IMR-90 (cell line): ENCODE data around the gene TAF4B. TPM values are rescaled to one million over a fixed set of nuclear protein-coding genes. Genes with fewer than 3 reads are reported as not detected.

Source experiments
- ATAC-seq: fragments of 200-7000 bp; cut with Tn5 transposase; 2 replicates; pipeline ENCODE4 v1.9.1; 2020; ENCODE audit warnings: low read depth, mild to moderate bottlenecking, moderate library complexity
- BruUV-seq: library from RNA; stranded (reverse); fragments of 400-500 nt; replicated peaks from 2 replicates; lab custom pipeline; 2021; lab: Mats Ljungman, UMichigan
- CTCF ChIA-PET: fragments of 300-600 bp; formaldehyde crosslinking; extraction: SDS; loops from one replicate; lab custom pipeline; 2021; ENCODE audit warnings: antibody characterized with exemption; lab: Yijun Ruan, JAX
- POLR2A ChIA-PET: fragments of 300-600 bp; sonication (Branson Sonifier 250); formaldehyde crosslinking; loops from one replicate; lab custom pipeline; 2022; ENCODE audit warnings: antibody characterized with exemption; ENCODE audit not compliant: unreplicated experiment; lab: Charles Lee
- DNase-seq: peaks from one replicate; pipeline ENCODE4 v3.0.0; 2013
- H2AFZ ChIP-seq: replicated peaks from 2 replicates; pipeline ENCODE3; 2013; ENCODE audit warnings: low read length, mild to moderate bottlenecking; ENCODE audit not compliant: poor library complexity
- H2AK5ac ChIP-seq: 2 replicates; pipeline ENCODE4 v1.6.1; 2013; ENCODE audit warnings: low read depth, low read length, inconsistent platforms
- H2AK9ac ChIP-seq: replicated peaks from 2 replicates; pipeline ENCODE3; 2013; ENCODE audit warnings: mild to moderate bottlenecking, low read depth, low read length, moderate library complexity; ENCODE audit not compliant: poor library complexity
- H2BK120ac ChIP-seq: 2 replicates; pipeline ENCODE4 v1.6.1; 2013; ENCODE audit warnings: low read depth, low read length, inconsistent platforms
- H2BK15ac ChIP-seq: 3 replicates; pipeline ENCODE4 v1.6.1; 2013; ENCODE audit warnings: low read depth, low read length, inconsistent platforms
- H2BK20ac ChIP-seq: 2 replicates; pipeline ENCODE4 v1.6.1; 2013; ENCODE audit warnings: low read depth, mild to moderate bottlenecking, inconsistent platforms, low read length, moderate library complexity
- H2BK5ac ChIP-seq: 2 replicates; pipeline ENCODE4 v1.6.1; 2013; ENCODE audit warnings: mild to moderate bottlenecking, low read depth, low read length, inconsistent platforms; ENCODE audit not compliant: poor library complexity, severe bottlenecking
- H3K14ac ChIP-seq: replicated peaks from 2 replicates; pipeline ENCODE4 v1.6.1; 2013; ENCODE audit warnings: low read depth, low read length, inconsistent platforms
- H3K18ac ChIP-seq: 2 replicates; pipeline ENCODE4 v1.6.1; 2013; ENCODE audit warnings: low read depth, low read length, control low read depth
- H3K23ac ChIP-seq: 2 replicates; pipeline ENCODE4 v1.6.1; 2013; ENCODE audit warnings: low read depth, low read length, inconsistent platforms
- H3K27ac ChIP-seq: 2 replicates; pipeline ENCODE4 v1.5.1; 2013; ENCODE audit warnings: mild to moderate bottlenecking, control low read depth, low read length; ENCODE audit not compliant: insufficient read depth
- H3K27me3 ChIP-seq: 2 replicates; pipeline ENCODE4 v1.6.1; 2013; ENCODE audit warnings: low read length; ENCODE audit not compliant: control insufficient read depth, insufficient read depth
- H3K36me3 ChIP-seq: 2 replicates; pipeline ENCODE4 v1.6.1; 2013; ENCODE audit warnings: low read length, mixed read lengths; ENCODE audit not compliant: control insufficient read depth, insufficient read depth
- H3K4ac ChIP-seq: 2 replicates; pipeline ENCODE4 v1.6.1; 2013; ENCODE audit warnings: low read depth, low read length, inconsistent platforms
- H3K4me1 ChIP-seq: 2 replicates; pipeline ENCODE4 v1.6.1; 2013; ENCODE audit warnings: low read length, mixed read lengths; ENCODE audit not compliant: control insufficient read depth, insufficient read depth
- H3K4me2 ChIP-seq: 2 replicates; pipeline ENCODE4 v1.6.1; 2013; ENCODE audit warnings: low read depth, mild to moderate bottlenecking, control low read depth, low read length, moderate library complexity
- H3K4me3 ChIP-seq: 2 replicates; pipeline ENCODE4 v1.5.1; 2013; ENCODE audit warnings: low read depth, mild to moderate bottlenecking, control low read depth, low read length, moderate library complexity; ENCODE audit not compliant: insufficient read depth
- H3K56ac ChIP-seq: 2 replicates; pipeline ENCODE4 v1.6.1; 2013; ENCODE audit warnings: low read length, inconsistent platforms; ENCODE audit not compliant: insufficient read depth; ENCODE audit errors: extremely low read depth
- H3K79me1 ChIP-seq, 2 experiments: 2 replicates each; pipeline ENCODE4 v1.6.1; 2013; ENCODE audit warnings: low read length in 2 of 2, inconsistent platforms in 1 of 2, low read depth in 1 of 2
- H3K9ac ChIP-seq: 2 replicates; pipeline ENCODE4 v1.6.1; 2013; ENCODE audit warnings: low read depth, low read length, control low read depth
- H3K9me1 ChIP-seq: 2 replicates; pipeline ENCODE4 v1.6.1; 2013; ENCODE audit warnings: low read length, inconsistent platforms; ENCODE audit not compliant: insufficient read depth
- H3K9me3 ChIP-seq: 2 replicates; pipeline ENCODE4 v1.6.1; 2013; ENCODE audit warnings: low read length; ENCODE audit not compliant: control insufficient read depth, insufficient read depth
- H4K20me1 ChIP-seq: 2 replicates; pipeline ENCODE4 v1.6.1; 2013; ENCODE audit warnings: low read length, inconsistent platforms; ENCODE audit not compliant: insufficient read depth
- H4K5ac ChIP-seq: 2 replicates; pipeline ENCODE4 v1.6.1; 2013; ENCODE audit warnings: mild to moderate bottlenecking, low read depth, low read length, control low read depth
- H4K8ac ChIP-seq, 2 experiments: 2 replicates each; pipeline ENCODE4 v1.6.1; 2013; ENCODE audit warnings: low read depth in 2 of 2, low read length in 2 of 2, control low read depth in 1 of 2, inconsistent platforms in 1 of 2
- H4K91ac ChIP-seq: 2 replicates; pipeline ENCODE4 v1.6.1; 2013; ENCODE audit warnings: low read depth, low read length, inconsistent platforms; ENCODE audit not compliant: insufficient read depth
- BHLHE40 ChIP-seq: fragments of 150-350 bp; IDR thresholded peaks from 2 replicates; pipeline ENCODE4 v1.6.1; 2016; ENCODE audit warnings: mild to moderate bottlenecking, low read depth, low read length
- CEBPB ChIP-seq: IDR thresholded peaks from 2 replicates; pipeline ENCODE4 v1.6.1; 2012; ENCODE audit warnings: low read depth, low read length, improper control_type of control experiment
- CHD1 ChIP-seq: IDR thresholded peaks from 2 replicates; pipeline ENCODE4 v1.6.1; 2012; ENCODE audit warnings: low read depth, low read length, improper control_type of control experiment
- ELK1 ChIP-seq: fragments of 150-350 bp; IDR thresholded peaks from 2 replicates; pipeline ENCODE4 v1.6.1; 2016; ENCODE audit warnings: low read depth, mild to moderate bottlenecking, low read length, moderate library complexity, borderline replicate concordance
- FOS ChIP-seq: fragments of 150-350 bp; IDR thresholded peaks from 2 replicates; pipeline ENCODE4 v1.6.1; 2016; ENCODE audit warnings: low read depth, low read length
- MAFK ChIP-seq: IDR thresholded peaks from 2 replicates; pipeline ENCODE4 v1.6.1; 2012; ENCODE audit warnings: low read depth, low read length, improper control_type of control experiment
- MAZ ChIP-seq: IDR thresholded peaks from 2 replicates; pipeline ENCODE4 v1.6.1; 2012; ENCODE audit warnings: low read depth, mild to moderate bottlenecking, low read length, improper control_type of control experiment, moderate library complexity, borderline replicate concordance
- MXI1 ChIP-seq: IDR thresholded peaks from 2 replicates; pipeline ENCODE4 v1.6.1; 2012; ENCODE audit warnings: low read depth, mild to moderate bottlenecking, low read length, moderate library complexity, borderline replicate concordance
- RAD21 ChIP-seq: IDR thresholded peaks from 2 replicates; pipeline ENCODE4 v1.6.1; 2012; ENCODE audit warnings: low read length, improper control_type of control experiment
- RCOR1 ChIP-seq: IDR thresholded peaks from 2 replicates; pipeline ENCODE4 v1.6.1; 2012; ENCODE audit warnings: mild to moderate bottlenecking, low read length, improper control_type of control experiment; ENCODE audit not compliant: insufficient replicate concordance
- SMC3 ChIP-seq: fragments of 150-350 bp; IDR thresholded peaks from 2 replicates; pipeline ENCODE4 v1.6.1; 2016; ENCODE audit warnings: low read depth, mild to moderate bottlenecking, antibody characterized with exemption, low read length, moderate library complexity
- WGBS, 2 experiments: methylation state at CpG; one replicate each; pipeline versions ENCODE4 v1.1.5 to v1.1.7; 2013; ENCODE audit warnings: missing lambda C conversion rate in 2 of 2; ENCODE audit not compliant: insufficient read length in 1 of 2; ENCODE audit errors: extremely low coverage in 2 of 2; 5-methylcytosine and 5-hydroxymethylcytosine counted together
- dilution Hi-C: fragments of 300-500 bp; cut with HindIII; formaldehyde crosslinking; loops from one replicate; pipeline ENCODE4 v1.14.3; 2018; ENCODE audit warnings: low sequenced_read_pairs; ENCODE audit not compliant: unreplicated experiment
- in situ Hi-C: fragments of 300-500 bp; cut with MboI; formaldehyde crosslinking; loops from 3 replicates; pipeline ENCODE4 v1.14.3; 2019; ENCODE audit warnings: low sequenced_read_pairs, inconsistent platforms, mixed read lengths
- intact Hi-C: fragments of 100-400 bp; cut with micrococcal nuclease; formaldehyde crosslinking; loops from 2 replicates; pipeline ENCODE4 v1.10.0; 2022
- polyA plus RNA-seq, 3 experiments: library from polyadenylated mRNA; depleted of rRNA; stranded (reverse); fragments of >200 nt; gene quantifications; 2 replicates each; pipeline ENCODE4 v1.2.3, GENCODE V29; 2012; ENCODE audit warnings: low replicate concordance in 1 of 3
- total RNA-seq: library from RNA; depleted of rRNA; stranded (reverse); fragments of >200 nt; gene quantifications from 2 replicates; pipeline ENCODE4 v1.2.3, GENCODE V29; 2012

The TAF4B gene
- total and polyA plus RNA-seq, 2 of the 4 experiments (the other 2 are of a cell fraction) = 0.38 to 1.1 TPM

GRCh38 chr18:26290385-26290784, 64.1 kb downstream of the TAF4B start:
- DNase-seq = no peak
- POLR2A ChIA-PET = no interaction called here
- Histone ChIP-seq H4K8ac (no peak overlapping the region), H3K9me3 (no peaks in the 10 kb centered on the region), H2BK20ac (no peak overlapping the region), H3K4me2 (no peak overlapping the region), H3K4me1 (no peaks in the 10 kb centered on the region), H3K18ac (no peak overlapping the region), H4K91ac (no peak overlapping the region), H3K9me1 (no peaks in the 10 kb centered on the region), H2BK5ac (no peak overlapping the region), H4K20me1 (no peaks in the 10 kb centered on the region), H3K14ac (no peak overlapping the region), H3K27ac (no peak overlapping the region), H3K23ac (no peak overlapping the region), H2BK15ac (no peak overlapping the region), H3K56ac (no peak overlapping the region), H2AK5ac (no peak overlapping the region), H2BK120ac (no peak overlapping the region), H3K4me3 (no peak overlapping the region), H3K36me3 (no peaks in the 10 kb centered on the region), H3K27me3 (no peaks in the 10 kb centered on the region), H2AFZ (no peak overlapping the region), H3K4ac (no peak overlapping the region), H3K79me1 (no peaks in the 10 kb centered on the region), H3K9ac (no peak overlapping the region), H2AK9ac (no peak overlapping the region), H4K5ac (no peak overlapping the region)
- CTCF ChIA-PET = no interaction called here
- 25% methylated on average over 1 of the region's 3 CpGs; no CpG with 5 or more reads in 1 of the 2 experiments for WGBS, 2 experiments
- TF ChIP-seq RCOR1 (no peak), RAD21 (no peak), FOS (no peak), MAZ (no peak), BHLHE40 (no peak), SMC3 (no peak), ELK1 (no peak), CHD1 (no peak), CEBPB (no peak), MXI1 (no peak), MAFK (no peak)
- dilution Hi-C loops = no loop called here
- ATAC-seq = no peak
- intact Hi-C loops = no loop called here
- no TSS peak for BruUV-seq
- in situ Hi-C loops = no loop called here
